Skin epidermis (tissue), 12 donors: Measurements from ENCODE around the gene SMYD2.

Source experiments
- H3K27ac ChIP-seq, 21 experiments: fragments of 200-600 bp; sonication (generic) in 11 of 21; one replicate each; pipeline ENCODE4 v1.5.0; 2020; ENCODE audit warnings: mild to moderate bottlenecking in 3 of 21, inconsistent platforms in 2 of 21, moderate library complexity in 2 of 21
- H3K4me3 ChIP-seq, 7 experiments: fragments of 200-600 bp; sonication (generic) in 2 of 7; one replicate each; pipeline ENCODE4 v1.5.0; 2020; ENCODE audit warnings: inconsistent platforms in 2 of 7, mild to moderate bottlenecking in 2 of 7, moderate library complexity in 1 of 7

SMYD2 gene

GRCh38 chr1:214380396-214380795 is 99.4 kb downstream of the SMYD2 start:
- Histone ChIP-seq H3K27ac (peak overlapping the region in 1 of 21 experiments; percentile 74), H3K4me3 (no peak overlapping the region)

GRCh38 chr1:214380986-214381695 is 100.2 kb downstream of the SMYD2 start:
- Histone ChIP-seq H3K4me3 (no peak overlapping the region), H3K27ac (peak overlapping the region in 1 of 21 experiments; percentile 6)

- Histone ChIP-seq H3K4me3 (no peak overlapping the region), H3K27ac (no peak overlapping the region)
Measured at GRCh38 chr1:214383381-214384372, 102.7 kb downstream of the SMYD2 start.

- Histone ChIP-seq H3K4me3 (no peak overlapping the region), H3K27ac (no peak overlapping the region)
Measured at GRCh38 chr1:214384373-214385079, 103.6 kb downstream of the SMYD2 start.

- no peak overlapping the region for H3K27ac ChIP-seq
- no peak overlapping the region for H3K4me3 ChIP-seq
Measured at GRCh38 chr1:214385428-214385827, 104.5 kb downstream of the SMYD2 start.

GRCh38 chr1:214386333-214386732 is 105.4 kb downstream of the SMYD2 start:
- H3K4me3 ChIP-seq, result no peak overlapping the region
- H3K27ac ChIP-seq, result no peak overlapping the region
